Psoas muscle (tissue), 8 donors: ENCODE results near the gene RUNX2. TPM values are rescaled to one million over a fixed set of nuclear protein-coding genes. Genes with fewer than 3 reads are reported as not detected.

Experiments used
- ATAC-seq, 4 donors: fragments of 200-7000 bp; cut with Tn5 transposase; one replicate each; pipeline ENCODE4 v1.9.1; 2020; ENCODE audit warnings: moderate library complexity in 3 of 4, mild to moderate bottlenecking in 2 of 4
- DNase-seq, 2 donors: peaks; one replicate each; pipeline ENCODE4 v3.0.0-alpha.2; 2020
- H3K27ac ChIP-seq: fragments of 200-600 bp; one replicate; pipeline ENCODE4 v1.8.0; 2022
- H3K27me3 ChIP-seq, 3 donors: fragments of 200-600 bp in 1 of 3; one replicate each; pipeline versions ENCODE4 v1.6.1 to v1.8.0; 2013 to 2022; ENCODE audit warnings: low read length in 2 of 3, mild to moderate bottlenecking in 2 of 3, moderate library complexity in 1 of 3; ENCODE audit not compliant: insufficient read depth in 3 of 3
- H3K36me3 ChIP-seq, 2 donors: fragments of 200-600 bp in 1 of 2; one replicate each; pipeline versions ENCODE4 v1.6.1 to v1.8.0; 2013 to 2022; ENCODE audit warnings: low read depth in 1 of 2, mild to moderate bottlenecking in 1 of 2, moderate library complexity in 1 of 2; ENCODE audit not compliant: insufficient read depth in 1 of 2
- H3K4me1 ChIP-seq: fragments of 200-600 bp; one replicate; pipeline ENCODE4 v1.8.0; 2022
- H3K4me3 ChIP-seq: fragments of 200-600 bp; one replicate; pipeline ENCODE4 v1.8.0; 2022; ENCODE audit warnings: mild to moderate bottlenecking
- H3K9me3 ChIP-seq: fragments of 200-600 bp; one replicate; pipeline ENCODE4 v1.8.0; 2022
- CTCF ChIP-seq: fragments of 200-600 bp; IDR thresholded peaks from one replicate; pipeline ENCODE4 v1.8.0; 2022; ENCODE audit warnings: antibody characterized with exemption
- WGBS, 3 donors: extraction: QIAGEN DNeasy Blood & Tissue Kit; methylation state at CpG; one replicate each; pipeline versions ENCODE4 v1.1.6 to v1.1.7; 2013; 5-methylcytosine and 5-hydroxymethylcytosine counted together
- intact Hi-C, 2 donors: fragments of 100-400 bp; cut with DNase I; formaldehyde crosslinking; loops; one replicate each; pipeline versions ENCODE4 v1.11.0 to v1.14.2; 2022
- polyA plus RNA-seq, 3 donors: library from polyadenylated mRNA; stranded (reverse); fragments of 200-250 nt; gene quantifications; one replicate each; pipeline ENCODE4 v1.2.3, GENCODE V29; 2013
- total RNA-seq, 4 donors: library from RNA; stranded (reverse); fragmentation: NEBNext Ultra II Directional in 2 of 4; extraction: Animal tissue kit (Norgen Biotek cat#: 25700) in 2 of 4; gene quantifications; one replicate each; pipeline versions ENCODE4 v1.2.1 to v1.2.4, GENCODE V29; 2021 to 2023
- donor health status: healthy with polysubstance abuse.
- donor health status: DM: no; HTN: no; CAD: no; lungs with moderate emphysema.
- donor health status: Bipolar disorder and iron deficiency.
- donor health status: healthy.
- donor health status: DM: yes; HTN: yes; CAD: no.
- donor health status: DM: no; HTN: no; CAD: no.
- donor health status: DM: no; HTN: no; CAD: no.
- donor health status: DM: yes; HTN: yes; CAD: no.

RUNX2 gene
- total and polyA plus RNA-seq, 7 donors: 0.07 to 0.69 (median 0.21) TPM

- intact Hi-C loops: no loop called here
- ATAC-seq: no peak
- 86 to 92% (median 88%) methylated on average over 2 of the region's 2 CpGs for WGBS, 3 donors
Measured at GRCh38 chr6:45698046-45698445, 369.9 kb downstream of the RUNX2 start.

GRCh38 chr6:45699663-45700062, 371.5 kb downstream of the RUNX2 start:
- DNase-seq: no peak
- no peaks in the 10 kb centered on the region for H3K4me1 ChIP-seq
- H3K9me3 ChIP-seq: no peaks in the 10 kb centered on the region
- TF ChIP-seq CTCF: no peak
- no peaks in the 10 kb centered on the region for H3K27me3 ChIP-seq
- no peaks in the 10 kb centered on the region for H3K36me3 ChIP-seq
- no peak overlapping the region for H3K27ac ChIP-seq
- intact Hi-C loops: no loop called here
- no peak for ATAC-seq
- WGBS, 3 donors: 83 to 95% (median 92%) methylated on average over 3 of the region's 3 CpGs
- no peak overlapping the region for H3K4me3 ChIP-seq

More at GRCh38 chr6:45698046-45698445, 369.9 kb downstream of the RUNX2 start:
- no peak for DNase-seq
- no peaks in the 10 kb centered on the region for H3K27me3 ChIP-seq
- no peak for TF ChIP-seq CTCF
- no peaks in the 10 kb centered on the region for H3K4me1 ChIP-seq
- no peaks in the 10 kb centered on the region for H3K36me3 ChIP-seq
- no peaks in the 10 kb centered on the region for H3K9me3 ChIP-seq
- no peak overlapping the region for H3K27ac ChIP-seq
- H3K4me3 ChIP-seq: no peak overlapping the region

- no peak for TF ChIP-seq CTCF
- intact Hi-C loops: no loop called here
- Histone ChIP-seq H3K36me3 (no peaks in the 10 kb centered on the region), H3K9me3 (no peaks in the 10 kb centered on the region), H3K4me3 (no peak overlapping the region), H3K27me3 (no peaks in the 10 kb centered on the region), H3K27ac (no peak overlapping the region), H3K4me1 (no peaks in the 10 kb centered on the region)
- ATAC-seq (no peak), DNase-seq (no peak)
- WGBS, 3 donors: 69 to 77% (median 71%) methylated on average over 4 of the region's 4 CpGs
Measured at GRCh38 chr6:45702849-45703739, 375.0 kb downstream of the RUNX2 start.

- WGBS, 3 donors: 60 to 85% (median 66%) methylated on average over 3 of the region's 3 CpGs
- ATAC-seq: no peak
- Histone ChIP-seq H3K27me3 (no peaks in the 10 kb centered on the region), H3K27ac (no peak overlapping the region), H3K4me3 (no peak overlapping the region), H3K9me3 (no peaks in the 10 kb centered on the region), H3K36me3 (no peaks in the 10 kb centered on the region), H3K4me1 (no peaks in the 10 kb centered on the region)
- no peak for TF ChIP-seq CTCF
- intact Hi-C loops: no loop called here
- no peak for DNase-seq
Measured at GRCh38 chr6:45704056-45704800, 376.1 kb downstream of the RUNX2 start.
